ENCODE measurements around the gene SLC4A3.

DNA sequence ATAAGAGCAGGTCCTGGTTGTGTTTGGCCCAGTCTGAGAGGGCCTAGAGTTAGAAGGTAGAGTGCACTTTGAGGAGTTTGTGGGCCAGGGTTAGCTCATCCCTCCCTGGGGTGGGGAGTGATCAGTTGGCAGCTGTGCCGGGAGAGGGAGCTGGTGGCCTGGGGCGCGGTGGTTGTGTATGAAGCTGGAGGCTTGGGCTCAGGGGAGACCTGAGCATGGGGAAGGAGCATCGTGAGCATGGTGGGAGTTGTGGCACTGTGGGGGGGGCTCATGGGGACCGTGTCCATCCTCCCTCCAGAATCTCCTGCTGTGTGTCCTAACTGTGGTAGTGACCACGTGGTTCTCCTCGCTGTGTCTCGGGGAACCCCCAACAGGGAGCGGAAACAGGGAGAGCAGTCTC lies 16.1 kb upstream of the SLC4A3 start:
- TF ChIP-seq SUZ12 (IDR thresholded peaks at IDR 0.05) (no peak), FOXA1 (IDR thresholded peaks at IDR 0.05) (no peak), FOXK2 (IDR thresholded peaks at IDR 0.05) (no peak), TARDBP (IDR thresholded peaks at IDR 0.05) (no peak), CTBP1 (IDR thresholded peaks at IDR 0.05; ENCODE audit: borderline replicate concordance) (no peak), ARNT (IDR thresholded peaks at IDR 0.05) (no peak), FOXM1 (IDR thresholded peaks at IDR 0.05; ENCODE audit: borderline replicate concordance) (no peak), SP1 (IDR thresholded peaks at IDR 0.05) (no peak), ELF4 (IDR thresholded peaks at IDR 0.05) (no peak), BHLHE40 (IDR thresholded peaks at IDR 0.05; ENCODE audit: borderline replicate concordance) (no peak)

Data from HEK293T (cell line).